Measurements from ENCODE around the gene SORCS1.

The SORCS1 gene

DNA sequence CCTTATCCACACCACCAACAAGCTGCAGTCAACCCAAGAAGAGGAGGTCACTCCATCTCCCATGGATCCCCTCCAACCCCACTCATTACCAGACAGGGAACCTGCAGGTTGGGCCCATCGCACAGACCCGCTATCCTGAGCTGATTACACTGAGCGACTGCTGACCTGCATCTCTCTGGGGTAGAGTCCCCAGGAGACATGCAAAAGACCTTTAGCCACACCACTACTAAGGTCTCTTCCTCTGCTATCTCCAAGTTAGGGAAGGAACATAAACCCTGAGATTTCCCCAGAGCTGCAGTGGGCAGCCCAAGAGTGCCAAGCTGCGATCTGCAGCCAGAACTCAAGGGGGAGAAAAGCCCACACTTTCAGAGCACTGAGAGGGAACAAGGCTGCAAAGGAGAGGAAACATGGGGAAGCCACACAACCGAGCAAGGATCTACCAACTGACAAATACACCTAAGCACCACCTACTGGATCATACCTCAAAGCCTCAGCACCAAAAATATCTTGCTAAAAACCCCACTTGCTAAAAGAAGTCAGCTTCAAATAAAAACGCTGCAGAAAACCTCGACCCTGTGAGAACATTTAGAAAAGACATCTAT, 298.2 kb downstream of the SORCS1 start:
- POLR2A ChIA-PET, result no interaction called here
- H3K36me3 ChIP-seq (ENCODE audit: control insufficient read depth in 2 of 2, insufficient read depth in 1 of 2, low read length in 2 of 2), result no peaks in the 10 kb centered on the region
- H3K4me3 ChIP-seq (ENCODE audit: low read depth, low read length), result no peak overlapping the region
- no peak overlapping the region for H3K27ac ChIP-seq (ENCODE audit: extremely low read depth, low read depth, low read length)
- CTCF ChIA-PET, result interaction anchor here (0.7 kb wide), 2 partner anchors 10 to 115 kb away, joined by 3 to 4 read pairs; no protein-coding TSS in a partner anchor
- TF ChIP-seq ZNF302 (tag by site-specific recombination; IDR thresholded peaks at IDR 0.05; ENCODE audit: low read depth), result no peak
- TF ChIP-seq ZNF600 (tag by site-specific recombination; IDR thresholded peaks at IDR 0.05), result no peak
- no peak for TF ChIP-seq BCL11A (tag by site-specific recombination; IDR thresholded peaks at IDR 0.05; ENCODE audit: low read depth)
- TF ChIP-seq, protein P1, sequence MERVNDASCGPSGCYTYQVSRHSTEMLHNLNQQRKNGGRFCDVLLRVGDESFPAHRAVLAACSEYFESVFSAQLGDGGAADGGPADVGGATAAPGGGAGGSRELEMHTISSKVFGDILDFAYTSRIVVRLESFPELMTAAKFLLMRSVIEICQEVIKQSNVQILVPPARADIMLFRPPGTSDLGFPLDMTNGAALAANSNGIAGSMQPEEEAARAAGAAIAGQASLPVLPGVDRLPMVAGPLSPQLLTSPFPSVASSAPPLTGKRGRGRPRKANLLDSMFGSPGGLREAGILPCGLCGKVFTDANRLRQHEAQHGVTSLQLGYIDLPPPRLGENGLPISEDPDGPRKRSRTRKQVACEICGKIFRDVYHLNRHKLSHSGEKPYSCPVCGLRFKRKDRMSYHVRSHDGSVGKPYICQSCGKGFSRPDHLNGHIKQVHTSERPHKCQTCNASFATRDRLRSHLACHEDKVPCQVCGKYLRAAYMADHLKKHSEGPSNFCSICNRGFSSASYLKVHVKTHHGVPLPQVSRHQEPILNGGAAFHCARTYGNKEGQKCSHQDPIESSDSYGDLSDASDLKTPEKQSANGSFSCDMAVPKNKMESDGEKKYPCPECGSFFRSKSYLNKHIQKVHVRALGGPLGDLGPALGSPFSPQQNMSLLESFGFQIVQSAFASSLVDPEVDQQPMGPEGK (tag by site-specific recombination; IDR thresholded peaks at IDR 0.05), result no peak
- no peak for TF ChIP-seq SCRT1 (tag by site-specific recombination; IDR thresholded peaks at IDR 0.05; ENCODE audit: borderline replicate concordance)
- no peaks in the 10 kb centered on the region for H3K9me3 ChIP-seq (ENCODE audit: control insufficient read depth, insufficient read depth, low read depth, low read length)
- no peaks in the 10 kb centered on the region for H3K4me1 ChIP-seq (ENCODE audit: control insufficient read depth, insufficient read depth, low read length)

DNA sequence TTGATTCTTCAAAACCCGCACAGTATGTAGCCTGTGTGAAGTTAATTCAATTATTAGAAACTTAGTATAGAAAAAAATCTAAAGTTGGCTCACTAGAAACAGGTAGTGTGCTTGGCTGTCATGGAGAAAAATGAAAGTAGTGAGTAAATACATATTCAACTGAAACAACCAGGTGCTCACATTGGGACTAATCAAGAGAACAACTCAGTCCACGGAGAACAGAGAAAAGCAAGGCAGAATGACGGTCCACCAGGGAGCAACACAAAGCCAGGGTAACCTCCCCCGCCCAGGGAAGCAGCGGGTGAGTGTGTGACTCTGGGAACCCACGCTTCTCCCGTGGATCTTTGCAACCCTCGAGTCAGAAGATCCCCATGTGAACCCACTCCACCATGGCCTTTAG, 300.5 kb downstream of the SORCS1 start:
- TF ChIP-seq YY1 (tag by site-specific recombination; IDR thresholded peaks at IDR 0.05) (no peak), ZBTB7A (tag by site-specific recombination; IDR thresholded peaks at IDR 0.05; ENCODE audit: low read depth) (no peak), ZNF623 (tag by site-specific recombination; IDR thresholded peaks at IDR 0.05) (no peak), ZNF521 (tag by site-specific recombination; IDR thresholded peaks at IDR 0.05) (no peak), ZNF2 (tag by site-specific recombination; IDR thresholded peaks at IDR 0.05) (no peak)
- POLR2A ChIA-PET, result interaction anchor here (0.7 kb wide), 1 partner anchor 291 kb away, joined by 7 read pairs; no protein-coding TSS in a partner anchor
- CTCF ChIA-PET, result interaction anchor here (0.6 to 1.2 kb wide), 3 partner anchors 26 to 147 kb away, joined by 3 to 6 read pairs (median 3); no protein-coding TSS in a partner anchor

DNA sequence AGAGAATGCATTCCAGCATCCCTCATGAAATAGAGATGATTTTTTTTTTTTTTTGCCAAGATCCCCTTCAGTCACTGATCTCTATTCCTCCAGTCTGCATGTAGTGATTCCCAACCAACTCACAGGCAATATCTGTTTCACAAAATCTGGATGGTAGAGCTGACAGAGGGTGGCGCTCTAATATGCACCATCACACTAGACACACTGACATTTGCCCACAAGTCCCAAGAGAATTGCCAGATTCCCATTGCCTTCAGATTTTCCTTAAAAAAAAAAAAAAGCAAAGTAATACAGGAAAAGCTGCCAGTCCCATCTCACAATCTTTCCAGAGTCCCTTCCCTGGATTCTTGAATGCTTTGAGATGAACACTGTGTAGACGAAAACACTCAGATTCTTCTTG, 301.0 kb downstream of the SORCS1 start:
- no peaks in the 10 kb centered on the region for H3K36me3 ChIP-seq (ENCODE audit: control insufficient read depth in 2 of 2, insufficient read depth in 1 of 2, low read length in 2 of 2)
- no peaks in the 10 kb centered on the region for H3K9me3 ChIP-seq (ENCODE audit: control insufficient read depth, insufficient read depth, low read depth, low read length)
- no peak overlapping the region for H3K27ac ChIP-seq (ENCODE audit: extremely low read depth, low read depth, low read length)
- TF ChIP-seq GFI1B (tag by site-specific recombination; IDR thresholded peaks at IDR 0.05), result no peak
- TF ChIP-seq ZSCAN16 (tag by site-specific recombination; IDR thresholded peaks at IDR 0.05), result no peak
- no peak for TF ChIP-seq ZNF112 (tag by site-specific recombination; IDR thresholded peaks at IDR 0.05)
- TF ChIP-seq, protein P2, sequence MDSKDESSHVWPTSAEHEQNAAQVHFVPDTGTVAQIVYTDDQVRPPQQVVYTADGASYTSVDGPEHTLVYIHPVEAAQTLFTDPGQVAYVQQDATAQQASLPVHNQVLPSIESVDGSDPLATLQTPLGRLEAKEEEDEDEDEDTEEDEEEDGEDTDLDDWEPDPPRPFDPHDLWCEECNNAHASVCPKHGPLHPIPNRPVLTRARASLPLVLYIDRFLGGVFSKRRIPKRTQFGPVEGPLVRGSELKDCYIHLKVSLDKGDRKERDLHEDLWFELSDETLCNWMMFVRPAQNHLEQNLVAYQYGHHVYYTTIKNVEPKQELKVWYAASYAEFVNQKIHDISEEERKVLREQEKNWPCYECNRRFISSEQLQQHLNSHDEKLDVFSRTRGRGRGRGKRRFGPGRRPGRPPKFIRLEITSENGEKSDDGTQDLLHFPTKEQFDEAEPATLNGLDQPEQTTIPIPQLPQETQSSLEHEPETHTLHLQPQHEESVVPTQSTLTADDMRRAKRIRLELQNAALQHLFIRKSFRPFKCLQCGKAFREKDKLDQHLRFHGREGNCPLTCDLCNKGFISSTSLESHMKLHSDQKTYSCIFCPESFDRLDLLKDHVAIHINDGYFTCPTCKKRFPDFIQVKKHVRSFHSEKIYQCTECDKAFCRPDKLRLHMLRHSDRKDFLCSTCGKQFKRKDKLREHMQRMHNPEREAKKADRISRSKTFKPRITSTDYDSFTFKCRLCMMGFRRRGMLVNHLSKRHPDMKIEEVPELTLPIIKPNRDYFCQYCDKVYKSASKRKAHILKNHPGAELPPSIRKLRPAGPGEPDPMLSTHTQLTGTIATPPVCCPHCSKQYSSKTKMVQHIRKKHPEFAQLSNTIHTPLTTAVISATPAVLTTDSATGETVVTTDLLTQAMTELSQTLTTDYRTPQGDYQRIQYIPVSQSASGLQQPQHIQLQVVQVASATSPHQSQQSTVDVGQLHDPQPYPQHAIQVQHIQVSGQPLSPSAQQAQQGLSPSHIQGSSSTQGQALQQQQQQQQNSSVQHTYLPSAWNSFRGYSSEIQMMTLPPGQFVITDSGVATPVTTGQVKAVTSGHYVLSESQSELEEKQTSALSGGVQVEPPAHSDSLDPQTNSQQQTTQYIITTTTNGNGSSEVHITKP (tag by site-specific recombination; IDR thresholded peaks at IDR 0.05), result no peak
- TF ChIP-seq ZNF214 (tag by site-specific recombination; IDR thresholded peaks at IDR 0.05; ENCODE audit: borderline replicate concordance), result no peak
- no peak for TF ChIP-seq KLF8 (tag by site-specific recombination; IDR thresholded peaks at IDR 0.05)
- TF ChIP-seq, protein P3, sequence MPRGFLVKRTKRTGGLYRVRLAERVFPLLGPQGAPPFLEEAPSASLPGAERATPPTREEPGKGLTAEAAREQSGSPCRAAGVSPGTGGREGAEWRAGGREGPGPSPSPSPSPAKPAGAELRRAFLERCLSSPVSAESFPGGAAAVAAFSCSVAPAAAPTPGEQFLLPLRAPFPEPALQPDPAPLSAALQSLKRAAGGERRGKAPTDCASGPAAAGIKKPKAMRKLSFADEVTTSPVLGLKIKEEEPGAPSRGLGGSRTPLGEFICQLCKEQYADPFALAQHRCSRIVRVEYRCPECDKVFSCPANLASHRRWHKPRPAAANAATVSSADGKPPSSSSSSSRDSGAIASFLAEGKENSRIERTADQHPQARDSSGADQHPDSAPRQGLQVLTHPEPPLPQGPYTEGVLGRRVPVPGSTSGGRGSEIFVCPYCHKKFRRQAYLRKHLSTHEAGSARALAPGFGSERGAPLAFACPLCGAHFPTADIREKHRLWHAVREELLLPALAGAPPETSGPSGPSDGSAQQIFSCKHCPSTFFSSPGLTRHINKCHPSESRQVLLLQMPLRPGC (tag by site-specific recombination; IDR thresholded peaks at IDR 0.05), result no peak
- TF ChIP-seq, protein P4, sequence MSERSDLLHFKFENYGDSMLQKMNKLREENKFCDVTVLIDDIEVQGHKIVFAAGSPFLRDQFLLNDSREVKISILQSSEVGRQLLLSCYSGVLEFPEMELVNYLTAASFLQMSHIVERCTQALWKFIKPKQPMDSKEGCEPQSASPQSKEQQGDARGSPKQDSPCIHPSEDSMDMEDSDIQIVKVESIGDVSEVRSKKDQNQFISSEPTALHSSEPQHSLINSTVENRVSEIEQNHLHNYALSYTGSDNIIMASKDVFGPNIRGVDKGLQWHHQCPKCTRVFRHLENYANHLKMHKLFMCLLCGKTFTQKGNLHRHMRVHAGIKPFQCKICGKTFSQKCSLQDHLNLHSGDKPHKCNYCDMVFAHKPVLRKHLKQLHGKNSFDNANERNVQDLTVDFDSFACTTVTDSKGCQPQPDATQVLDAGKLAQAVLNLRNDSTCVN (tag by site-specific recombination; optimal IDR thresholded peaks at IDR 0.05), result no peak
- no peak for TF ChIP-seq SP2 (tag by site-specific recombination; IDR thresholded peaks at IDR 0.05)
- no peak for TF ChIP-seq ZIC2 (tag by site-specific recombination; IDR thresholded peaks at IDR 0.05)
- TF ChIP-seq, protein P5, sequence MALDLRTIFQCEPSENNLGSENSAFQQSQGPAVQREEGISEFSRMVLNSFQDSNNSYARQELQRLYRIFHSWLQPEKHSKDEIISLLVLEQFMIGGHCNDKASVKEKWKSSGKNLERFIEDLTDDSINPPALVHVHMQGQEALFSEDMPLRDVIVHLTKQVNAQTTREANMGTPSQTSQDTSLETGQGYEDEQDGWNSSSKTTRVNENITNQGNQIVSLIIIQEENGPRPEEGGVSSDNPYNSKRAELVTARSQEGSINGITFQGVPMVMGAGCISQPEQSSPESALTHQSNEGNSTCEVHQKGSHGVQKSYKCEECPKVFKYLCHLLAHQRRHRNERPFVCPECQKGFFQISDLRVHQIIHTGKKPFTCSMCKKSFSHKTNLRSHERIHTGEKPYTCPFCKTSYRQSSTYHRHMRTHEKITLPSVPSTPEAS (tag by site-specific recombination; IDR thresholded peaks at IDR 0.05), result no peak
- TF ChIP-seq ZNF660 (tag by site-specific recombination; IDR thresholded peaks at IDR 0.05), result no peak
- TF ChIP-seq SCRT1 (tag by site-specific recombination; IDR thresholded peaks at IDR 0.05; ENCODE audit: borderline replicate concordance), result no peak
- POLR2A ChIA-PET, result interaction anchor here (0.7 kb wide), 1 partner anchor 290 kb away, joined by 7 read pairs; no protein-coding TSS in a partner anchor
- H3K4me1 ChIP-seq (ENCODE audit: control insufficient read depth, insufficient read depth, low read length), result no peaks in the 10 kb centered on the region
- CTCF ChIA-PET, result interaction anchor here (0.6 to 1.2 kb wide), 4 partner anchors 8 to 141 kb away, joined by 3 to 6 read pairs (median 4); no protein-coding TSS in a partner anchor
- H3K4me3 ChIP-seq (ENCODE audit: low read depth, low read length), result no peak overlapping the region

More for the DNA sequence above, 300.5 kb downstream of the SORCS1 start:
- Histone ChIP-seq H3K27ac (ENCODE audit: extremely low read depth, low read depth, low read length) (no peak overlapping the region), H3K9me3 (ENCODE audit: control insufficient read depth, insufficient read depth, low read depth, low read length) (no peaks in the 10 kb centered on the region), H3K4me3 (ENCODE audit: low read depth, low read length) (no peak overlapping the region), H3K4me1 (ENCODE audit: control insufficient read depth, insufficient read depth, low read length) (no peaks in the 10 kb centered on the region), H3K36me3 (ENCODE audit: control insufficient read depth in 2 of 2, insufficient read depth in 1 of 2, low read length in 2 of 2) (no peaks in the 10 kb centered on the region)

All from HEK293 (cell line).